HEK293 (cell line): ENCODE data around the gene KRTAP1-5.

ENCODE experiments used
- BCL11B ChIP-seq: fragments of 450-650 bp; formaldehyde crosslinking; IDR thresholded peaks from 2 replicates; pipeline ENCODE4 v1.5.1; 2016; ENCODE audit warnings: low read depth, missing biosample characterization, missing genetic modification characterization
- MZF1 ChIP-seq: fragments of 450-650 bp; formaldehyde crosslinking; IDR thresholded peaks from 2 replicates; pipeline ENCODE4 v1.5.1; 2017; ENCODE audit warnings: missing biosample characterization, missing genetic modification characterization, borderline replicate concordance
- PBX3 ChIP-seq: sonication (generic); formaldehyde crosslinking; IDR thresholded peaks from 2 replicates; pipeline ENCODE4 v1.8.1; 2022; ENCODE audit warnings: mild to moderate bottlenecking, moderate library complexity, missing genetic modification reagents
- RBAK ChIP-seq: fragments of 450-650 bp; formaldehyde crosslinking; IDR thresholded peaks from 2 replicates; pipeline ENCODE4 v1.5.1; 2016; ENCODE audit warnings: missing biosample characterization, missing genetic modification characterization
- ZNF146 ChIP-seq: fragments of 450-650 bp; formaldehyde crosslinking; IDR thresholded peaks from 2 replicates; pipeline ENCODE4 v1.5.1; 2016; ENCODE audit warnings: missing biosample characterization, missing genetic modification characterization
- ZNF214 ChIP-seq: fragments of 450-650 bp; formaldehyde crosslinking; IDR thresholded peaks from 2 replicates; pipeline ENCODE4 v1.5.1; 2017; ENCODE audit warnings: missing biosample characterization, mild to moderate bottlenecking, missing genetic modification characterization, borderline replicate concordance
- ZNF449 ChIP-seq: fragments of 450-650 bp; formaldehyde crosslinking; IDR thresholded peaks from 2 replicates; pipeline ENCODE4 v1.5.1; 2017; ENCODE audit warnings: missing biosample characterization, mild to moderate bottlenecking, missing genetic modification characterization, moderate library complexity
- ZNF514 ChIP-seq: fragments of 450-650 bp; formaldehyde crosslinking; IDR thresholded peaks from 2 replicates; pipeline ENCODE4 v1.5.1; 2016; ENCODE audit warnings: missing biosample characterization, missing genetic modification characterization
- ZNF561 ChIP-seq: fragments of 450-650 bp; IDR thresholded peaks from 2 replicates; pipeline ENCODE4 v1.5.1; 2018; ENCODE audit warnings: missing biosample characterization, missing genetic modification characterization, borderline replicate concordance
- ZNF670 ChIP-seq: fragments of 450-650 bp; formaldehyde crosslinking; IDR thresholded peaks from 2 replicates; pipeline ENCODE4 v1.5.1; 2016; ENCODE audit warnings: missing biosample characterization, missing genetic modification characterization, low read depth
- TF ChIP-seq, protein P1 (sequence below): fragments of 450-650 bp; formaldehyde crosslinking; IDR thresholded peaks from 2 replicates; pipeline ENCODE4 v1.5.1; 2016; ENCODE audit warnings: missing biosample characterization, missing genetic modification characterization

GRCh38 chr17:41061964-41062363 lies 35.0 kb upstream of the KRTAP1-5 start:
- TF ChIP-seq, protein P1, sequence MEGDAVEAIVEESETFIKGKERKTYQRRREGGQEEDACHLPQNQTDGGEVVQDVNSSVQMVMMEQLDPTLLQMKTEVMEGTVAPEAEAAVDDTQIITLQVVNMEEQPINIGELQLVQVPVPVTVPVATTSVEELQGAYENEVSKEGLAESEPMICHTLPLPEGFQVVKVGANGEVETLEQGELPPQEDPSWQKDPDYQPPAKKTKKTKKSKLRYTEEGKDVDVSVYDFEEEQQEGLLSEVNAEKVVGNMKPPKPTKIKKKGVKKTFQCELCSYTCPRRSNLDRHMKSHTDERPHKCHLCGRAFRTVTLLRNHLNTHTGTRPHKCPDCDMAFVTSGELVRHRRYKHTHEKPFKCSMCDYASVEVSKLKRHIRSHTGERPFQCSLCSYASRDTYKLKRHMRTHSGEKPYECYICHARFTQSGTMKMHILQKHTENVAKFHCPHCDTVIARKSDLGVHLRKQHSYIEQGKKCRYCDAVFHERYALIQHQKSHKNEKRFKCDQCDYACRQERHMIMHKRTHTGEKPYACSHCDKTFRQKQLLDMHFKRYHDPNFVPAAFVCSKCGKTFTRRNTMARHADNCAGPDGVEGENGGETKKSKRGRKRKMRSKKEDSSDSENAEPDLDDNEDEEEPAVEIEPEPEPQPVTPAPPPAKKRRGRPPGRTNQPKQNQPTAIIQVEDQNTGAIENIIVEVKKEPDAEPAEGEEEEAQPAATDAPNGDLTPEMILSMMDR (tag by site-specific recombination), result no peak
- TF ChIP-seq ZNF146 (no peak), RBAK (no peak), ZNF561 (tag by site-specific recombination) (no peak), ZNF670 (tag by site-specific recombination) (no peak), PBX3 (no peak), BCL11B (tag by site-specific recombination) (no peak), ZNF514 (tag by site-specific recombination) (no peak), ZNF214 (tag by site-specific recombination) (no peak), ZNF449 (tag by site-specific recombination) (no peak), MZF1 (tag by site-specific recombination) (no peak)
